ENCODE data around the gene LRCOL1.

The LRCOL1 gene

DNA sequence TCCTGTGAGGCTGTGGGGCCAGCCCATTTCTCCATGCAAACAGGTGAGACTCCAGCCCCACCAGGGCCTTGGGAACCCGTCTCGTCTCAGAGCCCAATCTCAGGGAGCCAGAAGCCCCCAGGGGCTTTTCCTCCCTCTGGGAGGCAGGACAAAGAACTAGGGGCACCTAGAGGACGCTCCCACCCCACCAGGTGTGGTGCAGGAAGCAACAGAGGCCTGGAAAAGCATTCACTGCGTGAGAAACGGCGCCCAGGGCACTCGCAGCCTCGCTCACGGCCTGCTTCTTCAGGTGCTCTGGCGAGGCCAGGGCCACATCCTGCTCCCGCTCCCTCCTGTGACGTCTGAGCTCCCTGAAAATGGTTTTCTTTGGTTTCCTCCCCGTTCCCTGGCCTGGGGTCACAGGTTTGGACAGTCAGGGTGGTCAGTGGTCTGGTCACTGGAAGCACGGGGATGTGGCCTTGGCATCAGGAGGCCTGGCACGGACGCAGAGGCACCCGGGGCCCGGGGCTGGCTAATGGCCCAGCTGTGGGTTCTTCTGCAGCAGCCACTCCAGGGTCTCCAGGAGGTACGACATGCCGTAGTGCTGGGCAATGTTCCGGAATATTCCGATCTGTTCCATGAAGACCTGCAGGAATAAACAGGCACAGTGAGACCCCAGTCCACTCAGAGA lies 13.9 kb upstream of the LRCOL1 start:
- Histone ChIP-seq H3K79me2 (ENCODE audit: insufficient read depth, low read length) (no peaks in the 10 kb centered on the region), H4K20me1 (ENCODE audit: insufficient read depth, low read length) (no peaks in the 10 kb centered on the region), H3K9me2 (ENCODE audit: low read depth, low read length) (no peaks in the 10 kb centered on the region), H3K27ac (ENCODE audit: low read depth, low read length, poor library complexity, severe bottlenecking) (no peak overlapping the region), H3K9me3 (ENCODE audit: low read length) (no peaks in the 10 kb centered on the region), H3K9ac (ENCODE audit: low read length) (no peak overlapping the region), H3K36me3 (ENCODE audit: insufficient read depth, low read length) (peaks cover 48% of the 10 kb centered on the region), H3K4me2 (ENCODE audit: low read length) (no peak overlapping the region), H3K27me3 (ENCODE audit: insufficient read depth, low read length) (no peaks in the 10 kb centered on the region), H3K4me1 (ENCODE audit: insufficient read depth, low read length, severe bottlenecking) (no peaks in the 10 kb centered on the region), H2AFZ (ENCODE audit: low read length) (no peak overlapping the region), H3F3A (ENCODE audit: insufficient read depth, low read length) (no peaks in the 10 kb centered on the region), H3K4me3 (ENCODE audit: low read depth, low read length, poor library complexity, severe bottlenecking) (no peak overlapping the region)
- TF ChIP-seq, protein P1, sequence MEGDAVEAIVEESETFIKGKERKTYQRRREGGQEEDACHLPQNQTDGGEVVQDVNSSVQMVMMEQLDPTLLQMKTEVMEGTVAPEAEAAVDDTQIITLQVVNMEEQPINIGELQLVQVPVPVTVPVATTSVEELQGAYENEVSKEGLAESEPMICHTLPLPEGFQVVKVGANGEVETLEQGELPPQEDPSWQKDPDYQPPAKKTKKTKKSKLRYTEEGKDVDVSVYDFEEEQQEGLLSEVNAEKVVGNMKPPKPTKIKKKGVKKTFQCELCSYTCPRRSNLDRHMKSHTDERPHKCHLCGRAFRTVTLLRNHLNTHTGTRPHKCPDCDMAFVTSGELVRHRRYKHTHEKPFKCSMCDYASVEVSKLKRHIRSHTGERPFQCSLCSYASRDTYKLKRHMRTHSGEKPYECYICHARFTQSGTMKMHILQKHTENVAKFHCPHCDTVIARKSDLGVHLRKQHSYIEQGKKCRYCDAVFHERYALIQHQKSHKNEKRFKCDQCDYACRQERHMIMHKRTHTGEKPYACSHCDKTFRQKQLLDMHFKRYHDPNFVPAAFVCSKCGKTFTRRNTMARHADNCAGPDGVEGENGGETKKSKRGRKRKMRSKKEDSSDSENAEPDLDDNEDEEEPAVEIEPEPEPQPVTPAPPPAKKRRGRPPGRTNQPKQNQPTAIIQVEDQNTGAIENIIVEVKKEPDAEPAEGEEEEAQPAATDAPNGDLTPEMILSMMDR (IDR thresholded peaks at IDR 0.05; ENCODE audit: low read length): no peak
- TF ChIP-seq EZH2 (IDR thresholded peaks at IDR 0.05; ENCODE audit: borderline replicate concordance, low read length): no peak

DNA sequence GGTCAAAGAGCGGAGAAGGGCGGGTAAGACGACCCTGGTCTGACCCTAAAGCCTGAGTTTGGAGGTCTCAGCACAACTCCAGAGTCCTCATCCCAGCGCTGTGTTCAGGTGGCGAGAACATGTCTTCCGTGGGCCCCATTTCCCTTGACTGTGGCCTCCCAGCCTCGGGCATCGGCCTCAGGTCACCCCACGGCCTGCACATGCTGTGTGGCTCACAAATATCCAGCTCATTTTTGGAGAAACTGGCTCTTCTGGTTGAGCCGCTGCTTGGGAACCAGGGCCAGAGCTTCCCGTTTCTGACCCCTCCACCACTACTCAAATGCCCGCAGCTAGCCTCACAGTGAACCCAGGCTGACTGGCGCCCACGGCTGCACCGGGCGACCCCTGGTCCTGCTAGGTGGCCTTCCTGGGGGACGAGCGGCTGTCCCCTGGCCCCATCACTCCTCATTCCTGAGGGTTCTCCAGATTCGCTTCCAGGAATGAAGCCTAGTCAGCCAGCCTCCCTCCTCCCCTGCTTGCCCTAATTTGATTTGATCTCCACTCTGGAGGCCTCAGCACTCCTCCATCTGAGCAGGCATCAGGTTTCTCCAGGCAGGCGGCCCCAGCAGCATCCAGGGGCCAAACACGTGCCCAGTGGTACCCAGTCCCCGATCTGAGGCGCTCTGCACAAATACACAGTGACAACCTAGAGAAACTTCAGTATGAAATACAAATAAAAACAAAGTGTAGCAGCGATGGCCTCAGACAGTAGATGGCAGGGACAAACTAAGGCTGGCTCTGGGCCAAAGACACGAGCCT lies 12.9 kb upstream of the LRCOL1 start:
- Histone ChIP-seq H3K9ac (ENCODE audit: low read length) (no peak overlapping the region), H3K4me2 (ENCODE audit: low read length) (no peak overlapping the region), H3K4me1 (ENCODE audit: insufficient read depth, low read length, severe bottlenecking) (no peaks in the 10 kb centered on the region), H4K20me1 (ENCODE audit: insufficient read depth, low read length) (no peaks in the 10 kb centered on the region), H3K9me2 (ENCODE audit: low read depth, low read length) (no peaks in the 10 kb centered on the region), H3K9me3 (ENCODE audit: low read length) (no peaks in the 10 kb centered on the region), H3K27me3 (ENCODE audit: insufficient read depth, low read length) (no peaks in the 10 kb centered on the region), H3F3A (ENCODE audit: insufficient read depth, low read length) (no peaks in the 10 kb centered on the region), H3K79me2 (ENCODE audit: insufficient read depth, low read length) (no peaks in the 10 kb centered on the region), H2AFZ (ENCODE audit: low read length) (no peak overlapping the region), H3K36me3 (ENCODE audit: insufficient read depth, low read length) (peaks cover 39% of the 10 kb centered on the region), H3K4me3 (ENCODE audit: low read depth, low read length, poor library complexity, severe bottlenecking) (no peak overlapping the region), H3K27ac (ENCODE audit: low read depth, low read length, poor library complexity, severe bottlenecking) (no peak overlapping the region)
- TF ChIP-seq EZH2 (IDR thresholded peaks at IDR 0.05; ENCODE audit: borderline replicate concordance, low read length): no peak
- TF ChIP-seq, protein P1 (IDR thresholded peaks at IDR 0.05; ENCODE audit: low read length): no peak

DNA sequence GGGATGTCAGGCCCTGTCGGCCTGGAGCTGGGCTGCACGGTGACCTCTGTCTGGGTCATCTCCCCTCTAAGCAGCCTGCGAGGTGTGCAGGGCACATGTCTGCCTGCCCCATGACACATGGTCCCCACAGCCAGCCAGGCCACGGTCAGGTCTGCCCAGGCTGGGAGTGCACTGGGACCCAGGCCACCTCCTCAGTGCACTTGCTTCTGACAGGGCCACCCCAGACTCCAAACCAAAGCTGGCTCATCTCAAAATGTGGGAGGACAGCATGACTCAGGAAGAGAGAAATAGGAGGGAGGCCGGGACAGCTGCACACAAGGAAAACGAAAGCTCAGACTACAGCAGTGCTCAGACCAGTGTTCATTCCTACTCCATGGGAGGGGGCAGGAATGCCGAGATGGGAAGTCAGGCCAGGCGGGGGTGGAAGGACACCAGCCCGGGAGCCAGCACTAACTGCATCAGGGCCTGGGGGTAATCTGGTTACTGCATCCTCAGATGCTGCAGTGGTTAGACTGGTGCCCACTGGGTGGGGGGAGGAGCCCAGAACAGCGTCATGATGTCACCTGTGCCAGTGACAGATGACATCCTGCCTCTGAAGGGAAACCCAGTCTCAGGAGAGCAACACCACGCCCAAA lies 12.2 kb upstream of the LRCOL1 start:
- Histone ChIP-seq H3K27me3 (ENCODE audit: insufficient read depth, low read length) (no peaks in the 10 kb centered on the region), H3K4me3 (ENCODE audit: low read depth, low read length, poor library complexity, severe bottlenecking) (no peak overlapping the region), H3K9me2 (ENCODE audit: low read depth, low read length) (no peaks in the 10 kb centered on the region), H4K20me1 (ENCODE audit: insufficient read depth, low read length) (no peaks in the 10 kb centered on the region), H3K9me3 (ENCODE audit: low read length) (no peaks in the 10 kb centered on the region), H3K9ac (ENCODE audit: low read length) (no peak overlapping the region), H3K4me2 (ENCODE audit: low read length) (no peak overlapping the region), H3K79me2 (ENCODE audit: insufficient read depth, low read length) (no peaks in the 10 kb centered on the region), H3F3A (ENCODE audit: insufficient read depth, low read length) (no peaks in the 10 kb centered on the region), H3K4me1 (ENCODE audit: insufficient read depth, low read length, severe bottlenecking) (no peaks in the 10 kb centered on the region), H2AFZ (ENCODE audit: low read length) (no peak overlapping the region), H3K27ac (ENCODE audit: low read depth, low read length, poor library complexity, severe bottlenecking) (no peak overlapping the region), H3K36me3 (ENCODE audit: insufficient read depth, low read length) (peaks cover 35% of the 10 kb centered on the region)
- TF ChIP-seq EZH2 (IDR thresholded peaks at IDR 0.05; ENCODE audit: borderline replicate concordance, low read length): no peak
- TF ChIP-seq, protein P1 (IDR thresholded peaks at IDR 0.05; ENCODE audit: low read length): no peak
